Measurements from ENCODE around the gene ARNT2.

The ARNT2 gene

DNA sequence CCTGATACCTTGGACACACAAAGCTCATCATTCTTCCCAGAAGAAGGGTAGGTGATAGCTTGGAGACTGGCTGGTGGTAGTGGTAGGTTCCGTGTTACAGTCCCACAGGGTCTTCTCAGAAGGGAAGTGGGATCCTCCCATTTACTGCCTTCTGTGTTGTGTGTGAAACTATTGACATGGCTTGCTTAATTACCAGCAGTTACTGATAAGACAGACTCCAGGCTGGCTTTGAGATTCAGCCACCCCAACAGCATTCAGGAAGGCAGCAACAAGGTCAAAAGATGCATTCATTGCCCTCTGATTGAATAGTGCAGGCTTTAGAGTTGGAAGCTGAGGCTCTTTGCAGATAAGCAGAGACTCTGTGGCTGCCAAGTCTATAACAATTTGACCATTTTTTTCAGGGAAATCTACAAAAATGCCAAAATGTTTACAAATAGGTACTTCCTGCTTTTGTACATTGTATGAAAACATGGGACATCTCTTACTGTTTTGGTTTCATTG lies 7.7 kb downstream of the ARNT2 start:
- DNase-seq: no peak

- no peak for DNase-seq
Observed at GRCh38 chr15:80414546-80415357, 10.6 kb downstream of the ARNT2 start.

DNA sequence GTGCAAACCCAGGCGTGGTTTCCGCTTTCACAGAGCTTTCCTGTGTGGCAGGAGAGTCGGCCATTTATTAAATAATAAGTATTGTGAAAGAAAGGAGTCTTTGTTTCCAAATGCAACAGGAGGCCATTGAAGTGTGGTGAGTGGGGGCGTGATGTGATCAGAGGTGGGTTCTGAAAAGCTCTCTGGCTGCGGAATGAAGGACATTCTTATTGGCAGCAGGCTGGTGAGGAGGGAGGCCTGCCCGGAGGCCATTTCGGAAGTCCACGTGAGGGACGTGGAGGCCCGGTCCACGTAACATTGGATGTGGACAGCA lies 11.1 kb downstream of the ARNT2 start:
- DNase-seq: no peak

DNA sequence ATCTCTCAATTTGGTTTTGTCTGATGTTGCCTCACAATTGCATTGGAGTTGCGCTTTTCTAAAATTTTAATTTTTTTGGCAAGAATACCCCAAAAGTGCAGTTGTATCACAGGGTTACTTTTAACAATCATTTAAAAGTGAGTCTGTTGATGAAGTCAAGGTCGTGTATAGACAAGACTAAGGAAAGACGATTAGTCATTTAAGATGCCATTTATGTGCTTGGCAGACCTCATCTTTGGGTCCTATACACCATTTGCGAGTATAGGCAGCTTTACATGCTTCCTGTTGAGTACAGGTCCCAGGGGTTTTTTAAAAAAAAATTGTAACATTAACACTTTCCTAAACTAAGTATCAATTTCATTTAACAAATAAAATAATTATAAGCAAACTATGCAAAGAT lies 12.5 kb downstream of the ARNT2 start:
- no peak for DNase-seq

- DNase-seq: no peak
Observed at GRCh38 chr15:80418892-80419537, 14.8 kb downstream of the ARNT2 start.

DNA sequence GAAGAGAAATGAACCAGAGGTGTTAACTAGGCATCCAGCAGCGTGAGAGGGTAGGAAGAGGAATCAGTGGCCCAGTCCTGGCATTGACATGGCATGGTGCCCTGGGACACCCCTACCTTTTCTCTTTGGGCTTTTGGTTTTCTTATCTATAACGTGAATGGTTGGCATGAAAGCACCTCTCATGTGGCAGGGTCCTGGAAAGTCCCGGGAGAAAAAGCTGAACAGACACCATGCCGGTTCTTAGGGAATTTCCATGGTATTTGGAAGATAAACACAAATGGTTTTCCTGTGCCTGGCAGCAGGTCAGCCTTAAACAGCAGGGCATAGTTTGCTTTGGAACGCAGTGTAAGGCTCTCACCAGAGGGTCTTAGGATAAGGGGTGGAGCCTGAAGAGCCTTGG lies 15.4 kb downstream of the ARNT2 start:
- no peak for DNase-seq

DNA sequence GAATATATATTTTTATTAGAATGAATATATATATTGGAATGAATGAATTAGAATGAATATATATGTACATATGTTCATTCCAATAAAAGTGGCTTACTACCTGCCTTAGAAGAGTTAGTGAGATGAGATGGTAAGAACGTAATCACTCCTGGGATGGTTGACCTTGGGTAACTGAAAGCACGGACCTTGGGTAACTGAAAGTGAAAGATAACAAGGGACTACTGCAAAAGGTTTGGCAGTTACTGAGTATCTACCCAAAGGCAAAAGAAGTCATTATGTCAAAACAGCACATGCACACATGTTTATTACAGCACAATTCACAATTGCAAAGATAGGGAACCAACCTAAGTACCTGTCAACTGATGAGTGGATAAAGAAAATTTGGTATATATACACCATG lies 16.5 kb downstream of the ARNT2 start:
- DNase-seq: no peak

- DNase-seq: no peak
Observed at GRCh38 chr15:80423215-80423614, 19.0 kb downstream of the ARNT2 start.

GRCh38 chr15:80424381-80424780 lies 20.2 kb downstream of the ARNT2 start:
- DNase-seq: no peak

DNA sequence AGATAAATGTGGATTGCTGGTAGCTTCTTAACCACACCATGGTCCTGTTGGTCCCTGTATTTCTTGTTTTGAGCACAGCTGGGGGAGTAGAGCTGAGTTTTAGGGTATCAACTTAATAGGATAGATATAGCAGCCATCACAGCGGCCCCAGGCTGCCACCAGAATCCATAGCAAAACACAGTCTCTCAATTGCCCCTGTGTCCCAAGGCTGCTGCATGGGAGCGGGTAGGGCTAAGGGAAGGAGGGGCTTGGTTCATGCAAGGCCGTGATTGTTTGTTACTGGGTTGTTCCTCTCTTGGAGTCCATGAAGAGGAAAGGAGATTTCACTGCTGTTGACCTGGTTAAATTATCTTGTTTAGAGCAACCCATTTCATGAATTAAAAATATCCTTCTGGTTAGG lies 22.1 kb downstream of the ARNT2 start:
- DNase-seq: no peak

DNA sequence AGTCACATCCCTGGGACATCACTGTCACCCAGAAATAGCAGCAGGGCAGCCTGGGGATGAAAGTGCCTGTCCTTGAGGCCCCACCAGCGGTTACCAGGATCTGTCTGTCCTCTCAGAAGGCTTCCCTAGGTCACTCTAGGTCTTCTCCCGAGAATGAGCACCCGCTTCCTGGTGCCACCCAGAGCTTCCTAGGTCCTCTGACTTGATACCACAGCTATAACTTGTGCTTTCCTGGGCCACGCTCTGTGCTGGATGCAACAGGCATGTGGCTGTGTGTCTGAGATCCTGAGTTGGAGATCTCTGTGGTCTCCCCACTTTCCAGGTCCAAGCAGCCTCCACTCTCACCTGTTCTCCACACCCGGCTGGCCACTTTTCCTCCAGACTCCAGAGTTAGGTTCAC lies 25.8 kb downstream of the ARNT2 start:
- DNase-seq: no peak

DNA sequence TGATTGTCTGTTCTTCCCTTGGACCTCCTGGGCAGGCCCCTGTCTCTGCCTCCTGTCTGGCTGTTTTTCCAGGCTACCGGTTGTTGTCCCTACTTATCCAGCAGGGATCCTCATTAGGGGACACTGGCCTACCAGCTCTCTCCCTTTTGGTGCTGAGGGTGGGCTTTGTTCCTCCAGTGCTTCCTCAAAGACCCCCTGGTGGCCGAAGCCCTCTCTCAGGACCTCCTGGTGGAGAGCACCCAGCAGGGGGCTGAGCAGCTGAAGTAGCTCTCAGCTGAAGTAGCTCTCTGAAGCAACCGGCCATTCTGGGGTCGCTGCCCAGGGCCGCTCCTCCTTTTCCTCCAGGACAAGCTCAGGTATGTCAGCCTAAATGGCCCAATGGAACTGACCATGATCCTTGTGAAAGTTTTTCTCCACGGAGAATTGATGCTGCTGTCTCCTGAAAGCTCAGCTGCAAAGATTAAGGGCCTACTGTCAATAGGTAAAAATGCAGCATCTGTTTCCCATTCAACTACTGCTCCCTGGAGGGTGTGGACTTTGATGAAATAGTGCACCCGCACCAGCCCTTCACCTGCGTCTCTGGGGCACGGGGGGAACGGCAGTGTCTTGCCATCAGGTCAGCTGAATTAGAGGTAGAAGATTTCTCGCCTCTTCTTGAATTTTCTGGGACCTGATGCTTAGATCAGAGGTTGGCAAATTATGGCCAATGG lies 27.6 kb downstream of the ARNT2 start:
- no peak for DNase-seq

GRCh38 chr15:80432345-80432702 lies 28.1 kb downstream of the ARNT2 start:
- DNase-seq: no peak

DNA sequence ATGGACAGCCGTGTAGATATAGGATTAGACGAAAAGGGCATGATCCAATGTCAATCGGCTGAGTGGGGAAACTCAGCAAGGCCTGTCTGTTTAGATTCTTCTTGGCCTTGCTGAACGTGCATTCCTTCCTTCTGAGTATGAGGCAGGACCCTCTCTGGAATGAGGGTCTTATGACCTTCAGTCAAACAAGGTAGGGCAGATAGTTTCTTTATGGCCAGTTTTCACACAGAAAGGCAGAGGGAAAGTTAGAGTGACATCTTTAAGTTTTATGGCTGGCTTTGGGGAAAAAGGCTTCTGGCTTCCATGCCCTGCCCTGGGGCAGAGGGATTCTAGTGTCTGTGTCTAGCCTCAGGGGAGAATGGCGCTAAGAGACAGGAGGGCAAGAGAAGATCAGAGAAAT lies 29.7 kb downstream of the ARNT2 start:
- no peak for DNase-seq

DNA sequence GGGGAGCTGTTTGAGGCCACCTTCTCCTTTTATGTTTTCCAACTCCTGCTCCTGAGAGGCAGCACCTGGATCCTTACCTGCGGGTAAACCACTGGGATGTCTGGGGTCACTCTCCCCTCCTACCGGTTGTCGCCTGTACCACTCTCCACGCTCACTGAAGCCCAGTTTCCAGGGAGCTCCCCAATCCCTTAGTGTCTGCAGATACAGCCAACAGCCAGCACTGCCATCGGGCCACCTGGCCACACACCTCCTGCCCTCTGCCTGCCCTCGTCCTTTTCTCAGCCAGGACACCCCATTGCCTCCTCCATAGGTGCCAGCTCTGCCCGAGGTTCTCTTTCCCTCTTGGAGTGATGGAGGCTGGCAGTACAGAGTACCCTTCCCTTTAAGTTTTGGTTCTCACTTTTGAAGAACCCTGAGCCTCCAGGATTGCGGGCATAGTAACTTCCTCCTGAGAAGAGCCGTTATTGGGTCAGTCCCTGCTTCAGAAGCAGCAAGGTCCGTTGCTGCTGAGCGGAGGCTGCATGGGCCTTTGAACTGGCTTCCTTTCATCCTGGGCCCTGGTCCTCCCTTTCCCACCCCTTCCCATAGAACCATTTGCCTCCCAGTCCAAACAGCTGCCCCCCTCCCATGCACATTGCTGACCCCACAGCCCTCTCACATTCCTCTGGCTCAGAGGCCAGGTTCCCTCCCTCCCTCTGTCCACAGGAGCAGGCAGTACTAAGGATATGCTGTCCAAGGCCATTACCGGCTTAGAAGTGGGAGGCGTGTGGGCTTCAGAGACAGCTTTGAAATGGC lies 30.9 kb downstream of the ARNT2 start:
- DNase-seq: no peak

GRCh38 chr15:80436511-80437307 lies 32.5 kb downstream of the ARNT2 start:
- DNase-seq: no peak

DNA sequence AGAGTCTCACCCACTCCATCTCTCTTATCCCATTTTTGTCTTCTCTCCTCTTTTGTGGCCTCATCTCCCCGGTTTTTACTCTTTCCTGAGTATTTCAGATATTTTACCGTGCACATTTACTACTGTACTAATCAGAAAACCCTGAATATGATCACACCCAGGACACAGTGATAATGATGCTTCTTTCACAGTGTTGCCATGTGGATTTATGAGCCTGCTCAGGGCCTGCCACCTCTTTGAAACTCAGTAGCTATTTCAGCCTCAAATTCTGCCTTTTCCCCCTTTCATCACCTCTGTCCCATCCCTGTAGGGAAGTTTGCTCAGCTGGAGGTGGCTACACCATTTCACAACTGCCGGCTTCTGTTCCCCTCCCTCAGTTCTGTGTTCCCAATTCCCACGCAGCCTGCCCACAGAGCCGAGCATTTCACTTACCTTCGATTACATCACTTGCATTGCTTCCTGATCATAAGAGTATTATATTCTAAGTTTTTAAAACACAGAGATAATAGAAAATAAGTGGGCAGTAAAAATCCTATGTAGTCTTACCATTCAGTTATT lies 33.2 kb downstream of the ARNT2 start:
- DNase-seq: no peak

DNA sequence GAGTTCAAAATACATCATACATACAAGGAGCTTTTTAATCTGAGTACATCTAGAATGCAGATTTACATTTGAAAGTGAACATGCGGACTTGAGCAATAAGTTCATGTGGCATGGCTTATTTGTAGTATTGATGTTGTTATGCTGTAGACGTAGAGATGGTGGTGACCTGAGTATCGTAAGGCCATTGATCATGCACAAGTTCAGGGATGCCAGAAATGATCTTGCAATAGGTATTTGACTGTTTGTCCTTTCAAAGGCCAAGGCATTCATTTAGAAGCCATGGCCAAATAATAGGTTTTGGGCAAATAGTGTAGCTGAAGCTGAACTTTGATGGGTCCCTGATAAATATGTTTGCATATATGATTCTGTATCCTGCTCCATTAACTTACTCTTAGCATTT lies 35.0 kb downstream of the ARNT2 start:
- DNase-seq: no peak

DNA sequence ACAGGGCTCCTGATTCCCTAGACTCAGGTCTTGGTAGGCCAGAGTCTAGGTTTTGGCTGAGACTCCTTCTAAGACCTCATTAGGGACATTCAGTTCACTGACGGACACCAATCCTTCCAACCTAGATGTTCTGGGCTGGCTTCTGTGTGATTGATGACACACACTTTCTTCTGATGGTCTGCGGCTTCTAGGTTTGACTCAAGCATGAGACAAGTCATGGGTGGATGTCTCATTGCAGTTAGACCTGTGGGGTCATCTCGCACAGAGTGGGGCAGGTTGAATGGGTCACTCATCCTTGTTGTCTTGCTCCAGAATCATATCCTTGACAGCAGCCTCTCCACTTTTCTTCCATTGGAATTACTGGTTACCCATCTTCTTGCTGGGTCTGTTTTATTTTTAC lies 35.8 kb downstream of the ARNT2 start:
- no peak for DNase-seq

DNA sequence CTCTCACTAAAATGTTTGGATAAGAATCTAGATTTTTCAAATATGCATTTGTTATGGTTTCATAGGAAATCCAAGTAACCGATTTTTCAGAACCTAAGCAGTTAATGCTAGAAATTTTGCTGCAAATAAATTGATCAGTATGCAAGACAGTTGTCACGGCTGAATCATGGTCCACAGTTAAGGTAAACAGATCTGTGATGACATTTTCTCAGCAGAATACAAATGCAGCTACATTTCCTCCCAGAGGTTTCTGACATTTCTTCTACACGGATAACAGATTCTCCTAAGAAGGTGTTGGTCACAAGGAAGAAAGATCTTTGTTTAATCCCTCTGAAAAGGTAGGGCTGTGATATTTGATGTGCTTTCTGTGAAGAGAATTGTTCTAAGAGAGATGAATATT lies 36.9 kb downstream of the ARNT2 start:
- no peak for DNase-seq

DNA sequence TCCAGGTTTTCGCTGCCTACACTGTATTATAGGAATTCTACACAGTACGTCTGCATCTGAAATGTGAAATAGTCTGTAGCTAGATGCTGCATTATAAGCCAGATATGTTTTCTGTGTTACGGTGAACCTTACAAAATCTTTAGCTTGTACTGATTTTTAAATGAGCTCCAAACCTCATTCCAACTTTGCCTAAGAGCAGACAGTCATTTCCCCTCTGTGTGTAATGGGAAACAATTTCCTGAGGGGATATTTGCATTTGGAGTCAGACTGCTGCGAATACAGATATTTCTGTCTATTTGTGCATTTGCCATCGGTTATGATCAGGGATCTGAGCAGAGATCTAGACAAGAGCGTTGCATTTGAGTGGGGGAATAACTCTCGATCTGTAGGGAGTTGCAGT lies 37.5 kb downstream of the ARNT2 start:
- DNase-seq: no peak
